Upper lobe of left lung (tissue), 4 donors: ENCODE data around the gene EXOSC1.

Source experiments
- EP300 ChIP-seq, 4 donors: sonication (generic); formaldehyde crosslinking; IDR thresholded peaks; one replicate each; pipeline ENCODE4 v1.5.1; 2017; ENCODE audit warnings: antibody characterized with exemption in 4 of 4, control low read depth in 2 of 4
- POLR2A ChIP-seq, 4 donors: fragments of 450-650 bp; IDR thresholded peaks; one replicate each; pipeline ENCODE4 v1.5.1; 2016 to 2017; ENCODE audit warnings: antibody characterized with exemption in 4 of 4, mild to moderate bottlenecking in 2 of 4
- POLR2AphosphoS5 ChIP-seq, 2 donors: sonication (generic); formaldehyde crosslinking; IDR thresholded peaks; one replicate each; pipeline ENCODE4 v1.5.1; 2017; ENCODE audit warnings: antibody characterized with exemption in 2 of 2
- TF ChIP-seq, protein P1 (sequence below), 6 experiments: fragments of 450-650 bp in 4 of 6; fragments of 200-600 bp in 2 of 6; sonication (generic) in 2 of 6; IDR thresholded peaks; one replicate each; pipeline ENCODE4 v1.5.1; 2016 to 2019; ENCODE audit warnings: antibody characterized with exemption in 6 of 6

DNA sequence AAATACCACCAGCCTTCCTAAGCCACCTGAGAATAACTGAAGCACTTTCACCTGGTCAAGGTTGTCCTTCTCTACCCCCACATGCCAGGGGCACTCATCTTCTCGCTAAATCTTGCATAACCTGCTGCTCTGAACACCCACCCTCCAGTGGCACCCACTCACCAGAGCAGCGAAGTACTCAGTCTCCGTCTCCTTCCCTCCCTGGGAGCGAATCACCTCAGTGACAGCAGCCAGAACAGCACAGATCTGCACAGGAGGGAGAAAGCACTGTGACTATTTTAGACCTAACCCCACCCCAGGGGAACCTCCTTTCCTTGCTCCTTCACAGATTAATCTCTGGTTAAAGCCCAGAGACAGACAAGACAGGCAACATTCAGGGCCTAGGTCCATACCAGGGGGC is 49.8 kb downstream of the EXOSC1 start:
- TF ChIP-seq, protein P1, sequence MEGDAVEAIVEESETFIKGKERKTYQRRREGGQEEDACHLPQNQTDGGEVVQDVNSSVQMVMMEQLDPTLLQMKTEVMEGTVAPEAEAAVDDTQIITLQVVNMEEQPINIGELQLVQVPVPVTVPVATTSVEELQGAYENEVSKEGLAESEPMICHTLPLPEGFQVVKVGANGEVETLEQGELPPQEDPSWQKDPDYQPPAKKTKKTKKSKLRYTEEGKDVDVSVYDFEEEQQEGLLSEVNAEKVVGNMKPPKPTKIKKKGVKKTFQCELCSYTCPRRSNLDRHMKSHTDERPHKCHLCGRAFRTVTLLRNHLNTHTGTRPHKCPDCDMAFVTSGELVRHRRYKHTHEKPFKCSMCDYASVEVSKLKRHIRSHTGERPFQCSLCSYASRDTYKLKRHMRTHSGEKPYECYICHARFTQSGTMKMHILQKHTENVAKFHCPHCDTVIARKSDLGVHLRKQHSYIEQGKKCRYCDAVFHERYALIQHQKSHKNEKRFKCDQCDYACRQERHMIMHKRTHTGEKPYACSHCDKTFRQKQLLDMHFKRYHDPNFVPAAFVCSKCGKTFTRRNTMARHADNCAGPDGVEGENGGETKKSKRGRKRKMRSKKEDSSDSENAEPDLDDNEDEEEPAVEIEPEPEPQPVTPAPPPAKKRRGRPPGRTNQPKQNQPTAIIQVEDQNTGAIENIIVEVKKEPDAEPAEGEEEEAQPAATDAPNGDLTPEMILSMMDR (IDR thresholded peaks at IDR 0.05), result no peak
- TF ChIP-seq POLR2A (IDR thresholded peaks at IDR 0.05) (no peak), EP300 (IDR thresholded peaks at IDR 0.05) (no peak), POLR2AphosphoS5 (IDR thresholded peaks at IDR 0.05) (no peak)
